Measurements from ENCODE around the gene S1PR4. TPM values are rescaled to one million over a fixed set of nuclear protein-coding genes. Genes with fewer than 3 reads are reported as not detected.

S1PR4 gene
- total and polyA plus RNA-seq, 2 of the 8 experiments (the other 6 are each of a cell fraction or from before 2014, with no cell fraction given): not detected

- TF ChIP-seq, protein P1, sequence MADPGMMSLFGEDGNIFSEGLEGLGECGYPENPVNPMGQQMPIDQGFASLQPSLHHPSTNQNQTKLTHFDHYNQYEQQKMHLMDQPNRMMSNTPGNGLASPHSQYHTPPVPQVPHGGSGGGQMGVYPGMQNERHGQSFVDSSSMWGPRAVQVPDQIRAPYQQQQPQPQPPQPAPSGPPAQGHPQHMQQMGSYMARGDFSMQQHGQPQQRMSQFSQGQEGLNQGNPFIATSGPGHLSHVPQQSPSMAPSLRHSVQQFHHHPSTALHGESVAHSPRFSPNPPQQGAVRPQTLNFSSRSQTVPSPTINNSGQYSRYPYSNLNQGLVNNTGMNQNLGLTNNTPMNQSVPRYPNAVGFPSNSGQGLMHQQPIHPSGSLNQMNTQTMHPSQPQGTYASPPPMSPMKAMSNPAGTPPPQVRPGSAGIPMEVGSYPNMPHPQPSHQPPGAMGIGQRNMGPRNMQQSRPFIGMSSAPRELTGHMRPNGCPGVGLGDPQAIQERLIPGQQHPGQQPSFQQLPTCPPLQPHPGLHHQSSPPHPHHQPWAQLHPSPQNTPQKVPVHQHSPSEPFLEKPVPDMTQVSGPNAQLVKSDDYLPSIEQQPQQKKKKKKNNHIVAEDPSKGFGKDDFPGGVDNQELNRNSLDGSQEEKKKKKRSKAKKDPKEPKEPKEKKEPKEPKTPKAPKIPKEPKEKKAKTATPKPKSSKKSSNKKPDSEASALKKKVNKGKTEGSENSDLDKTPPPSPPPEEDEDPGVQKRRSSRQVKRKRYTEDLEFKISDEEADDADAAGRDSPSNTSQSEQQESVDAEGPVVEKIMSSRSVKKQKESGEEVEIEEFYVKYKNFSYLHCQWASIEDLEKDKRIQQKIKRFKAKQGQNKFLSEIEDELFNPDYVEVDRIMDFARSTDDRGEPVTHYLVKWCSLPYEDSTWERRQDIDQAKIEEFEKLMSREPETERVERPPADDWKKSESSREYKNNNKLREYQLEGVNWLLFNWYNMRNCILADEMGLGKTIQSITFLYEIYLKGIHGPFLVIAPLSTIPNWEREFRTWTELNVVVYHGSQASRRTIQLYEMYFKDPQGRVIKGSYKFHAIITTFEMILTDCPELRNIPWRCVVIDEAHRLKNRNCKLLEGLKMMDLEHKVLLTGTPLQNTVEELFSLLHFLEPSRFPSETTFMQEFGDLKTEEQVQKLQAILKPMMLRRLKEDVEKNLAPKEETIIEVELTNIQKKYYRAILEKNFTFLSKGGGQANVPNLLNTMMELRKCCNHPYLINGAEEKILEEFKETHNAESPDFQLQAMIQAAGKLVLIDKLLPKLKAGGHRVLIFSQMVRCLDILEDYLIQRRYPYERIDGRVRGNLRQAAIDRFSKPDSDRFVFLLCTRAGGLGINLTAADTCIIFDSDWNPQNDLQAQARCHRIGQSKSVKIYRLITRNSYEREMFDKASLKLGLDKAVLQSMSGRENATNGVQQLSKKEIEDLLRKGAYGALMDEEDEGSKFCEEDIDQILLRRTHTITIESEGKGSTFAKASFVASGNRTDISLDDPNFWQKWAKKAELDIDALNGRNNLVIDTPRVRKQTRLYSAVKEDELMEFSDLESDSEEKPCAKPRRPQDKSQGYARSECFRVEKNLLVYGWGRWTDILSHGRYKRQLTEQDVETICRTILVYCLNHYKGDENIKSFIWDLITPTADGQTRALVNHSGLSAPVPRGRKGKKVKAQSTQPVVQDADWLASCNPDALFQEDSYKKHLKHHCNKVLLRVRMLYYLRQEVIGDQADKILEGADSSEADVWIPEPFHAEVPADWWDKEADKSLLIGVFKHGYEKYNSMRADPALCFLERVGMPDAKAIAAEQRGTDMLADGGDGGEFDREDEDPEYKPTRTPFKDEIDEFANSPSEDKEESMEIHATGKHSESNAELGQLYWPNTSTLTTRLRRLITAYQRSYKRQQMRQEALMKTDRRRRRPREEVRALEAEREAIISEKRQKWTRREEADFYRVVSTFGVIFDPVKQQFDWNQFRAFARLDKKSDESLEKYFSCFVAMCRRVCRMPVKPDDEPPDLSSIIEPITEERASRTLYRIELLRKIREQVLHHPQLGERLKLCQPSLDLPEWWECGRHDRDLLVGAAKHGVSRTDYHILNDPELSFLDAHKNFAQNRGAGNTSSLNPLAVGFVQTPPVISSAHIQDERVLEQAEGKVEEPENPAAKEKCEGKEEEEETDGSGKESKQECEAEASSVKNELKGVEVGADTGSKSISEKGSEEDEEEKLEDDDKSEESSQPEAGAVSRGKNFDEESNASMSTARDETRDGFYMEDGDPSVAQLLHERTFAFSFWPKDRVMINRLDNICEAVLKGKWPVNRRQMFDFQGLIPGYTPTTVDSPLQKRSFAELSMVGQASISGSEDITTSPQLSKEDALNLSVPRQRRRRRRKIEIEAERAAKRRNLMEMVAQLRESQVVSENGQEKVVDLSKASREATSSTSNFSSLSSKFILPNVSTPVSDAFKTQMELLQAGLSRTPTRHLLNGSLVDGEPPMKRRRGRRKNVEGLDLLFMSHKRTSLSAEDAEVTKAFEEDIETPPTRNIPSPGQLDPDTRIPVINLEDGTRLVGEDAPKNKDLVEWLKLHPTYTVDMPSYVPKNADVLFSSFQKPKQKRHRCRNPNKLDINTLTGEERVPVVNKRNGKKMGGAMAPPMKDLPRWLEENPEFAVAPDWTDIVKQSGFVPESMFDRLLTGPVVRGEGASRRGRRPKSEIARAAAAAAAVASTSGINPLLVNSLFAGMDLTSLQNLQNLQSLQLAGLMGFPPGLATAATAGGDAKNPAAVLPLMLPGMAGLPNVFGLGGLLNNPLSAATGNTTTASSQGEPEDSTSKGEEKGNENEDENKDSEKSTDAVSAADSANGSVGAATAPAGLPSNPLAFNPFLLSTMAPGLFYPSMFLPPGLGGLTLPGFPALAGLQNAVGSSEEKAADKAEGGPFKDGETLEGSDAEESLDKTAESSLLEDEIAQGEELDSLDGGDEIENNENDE (IDR thresholded peaks at IDR 0.05; ENCODE audit: insufficient replicate concordance, low read length): no peak
- TF ChIP-seq NANOG (IDR thresholded peaks at IDR 0.05; ENCODE audit: insufficient read depth, low read depth, low read length, poor library complexity, severe bottlenecking): no peak
Measured at GRCh38 chr19:3152419-3152780, 26.2 kb upstream of the S1PR4 start (continued).
